Activated CD8-positive, alpha-beta memory T cell treated with anti-CD3 and anti-CD28 coated beads for 1 hour (primary cell): ENCODE results near the gene NFE2L2.
"Not testable (repeated sequence)": the region's sequence is repeated elsewhere in the genome, so short reads cannot be mapped to it uniquely, and the experiment has no call there.

Source experiments
- DNase-seq, 2 donors: peaks; one replicate each; pipeline ENCODE4 v3.0.0-alpha.2; 2020; ENCODE audit warnings: low read depth in 1 of 2; ENCODE audit errors: extremely low read depth in 1 of 2

NFE2L2 gene

DNA sequence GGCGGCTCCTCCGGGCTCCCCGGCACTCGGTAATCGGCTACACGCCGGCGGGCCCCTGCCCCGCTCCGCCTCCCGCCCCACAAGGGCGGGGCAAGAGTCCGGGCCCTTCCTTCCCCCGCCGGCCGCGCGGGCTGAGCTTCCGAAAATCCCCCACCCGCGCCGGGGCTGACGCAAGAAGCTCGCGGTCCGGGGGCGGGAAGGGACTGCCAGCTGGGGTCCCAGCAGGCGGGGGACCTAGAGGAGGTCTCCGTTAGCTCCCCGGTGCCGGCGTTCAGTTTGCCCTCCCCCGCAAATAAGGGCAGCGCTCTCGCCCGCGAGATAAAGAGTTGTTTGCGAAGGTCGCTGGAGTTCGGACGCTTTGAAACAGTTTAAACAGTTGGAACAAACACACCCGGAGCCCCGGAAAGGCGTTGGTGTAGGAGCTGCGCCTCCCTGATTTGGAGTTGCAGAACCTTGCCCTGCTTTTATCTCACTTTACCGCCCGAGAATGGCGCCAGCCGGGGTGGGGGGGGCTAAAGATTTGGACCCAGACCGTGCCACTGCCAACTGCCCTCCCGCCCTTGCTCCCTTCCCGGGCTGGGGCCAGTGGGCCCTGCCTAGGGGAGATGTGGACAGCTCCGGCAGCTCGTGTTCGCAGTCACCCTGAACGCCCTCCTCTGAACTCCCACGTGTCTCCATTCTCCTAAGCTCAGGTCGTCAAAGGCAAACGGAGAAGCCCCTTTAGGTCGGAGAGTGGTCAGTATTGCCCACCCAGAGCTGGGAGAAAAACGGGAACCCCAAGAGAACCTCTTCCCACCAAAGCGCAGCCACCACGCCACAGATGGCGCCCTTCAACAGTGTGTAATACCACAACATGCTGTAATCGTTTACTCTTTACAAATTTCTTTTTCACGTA is at the start of gene NFE2L2:
Gene NFE2L2 (minus strand): TSS at position 35 of the 895 bp plus-strand sequence. CDS start 151 bp downstream, outside the sequence.
- peak; percentile 85 to 93 for DNase-seq

DNA sequence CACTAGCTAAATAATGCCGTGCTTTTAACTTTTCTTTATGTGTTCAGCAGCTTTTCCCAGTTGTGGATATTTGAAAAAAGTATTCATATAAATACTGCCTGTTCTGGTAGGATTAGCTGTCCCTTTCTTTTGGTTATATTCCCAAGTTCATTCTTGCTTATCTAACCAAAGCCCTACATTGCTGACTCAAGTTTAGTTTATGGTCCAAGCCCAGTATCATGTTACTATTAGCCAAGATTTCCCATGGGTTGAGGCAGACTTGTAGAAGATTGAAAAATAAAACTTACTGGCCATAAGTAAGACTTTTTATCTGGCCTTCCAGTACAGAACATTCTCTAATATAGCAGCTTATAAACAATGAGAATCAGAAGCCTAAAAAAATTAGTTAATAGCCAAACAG is 49.7 kb upstream of the NFE2L2 start:
- DNase-seq = no peak

- DNase-seq = no peak
These were observed 48.7 kb upstream of the NFE2L2 start for GRCh38 chr2:177313162-177313781.

- DNase-seq = no peak
These were observed 48.0 kb upstream of the NFE2L2 start for GRCh38 chr2:177312562-177312961.

DNA sequence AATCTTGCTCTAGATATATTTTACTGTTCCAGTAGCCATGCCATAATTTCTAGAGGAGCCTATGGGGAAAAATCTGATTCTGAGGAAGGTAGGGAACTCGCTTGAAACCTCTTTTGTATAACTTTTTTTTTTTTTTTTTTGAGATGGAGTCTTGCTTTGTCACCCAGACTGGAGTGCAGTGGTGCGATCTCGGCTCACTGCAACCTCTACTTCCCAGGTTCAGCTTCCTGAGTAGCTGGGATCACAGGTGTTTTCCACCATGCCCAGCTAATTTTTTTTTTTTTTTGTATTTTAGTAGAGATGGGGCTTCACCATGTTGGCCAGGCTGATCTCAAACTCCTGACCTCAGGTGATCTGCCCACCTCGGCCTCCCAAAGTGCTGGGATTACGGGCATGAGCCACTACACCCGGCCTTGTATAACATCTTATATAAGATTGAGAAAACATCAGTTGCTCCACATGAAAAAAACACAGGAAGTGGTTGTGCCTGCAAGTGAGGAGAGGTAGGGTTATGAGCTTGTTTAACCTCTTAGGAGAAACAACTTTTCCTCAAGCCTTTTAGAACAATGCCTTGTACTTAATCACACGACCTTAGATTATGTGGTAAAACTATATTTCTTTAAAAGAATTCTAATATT is 45.3 kb upstream of the NFE2L2 start:
- DNase-seq = not testable (repeated sequence)

DNA sequence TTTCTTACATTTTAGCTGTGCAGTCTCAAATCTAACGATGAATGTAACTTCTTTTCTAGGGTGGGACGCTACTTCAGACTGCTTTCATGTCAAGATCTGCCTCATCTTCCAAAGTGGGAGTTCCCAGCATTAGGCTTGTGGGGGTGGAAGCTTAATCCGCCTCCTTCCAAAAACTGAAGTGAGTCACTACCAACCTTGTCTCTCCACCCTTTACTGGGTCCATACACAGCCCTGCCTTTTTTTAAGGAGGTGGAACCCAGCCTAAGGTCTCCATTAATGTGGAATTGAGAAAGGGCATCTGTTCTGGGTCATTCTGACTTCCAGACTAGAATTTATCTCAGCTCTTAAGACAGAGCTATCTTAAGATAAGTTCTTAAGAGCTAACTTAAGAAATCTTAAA is 42.0 kb upstream of the NFE2L2 start:
- no peak for DNase-seq

- no peak for DNase-seq
These were observed 39.4 kb upstream of the NFE2L2 start for GRCh38 chr2:177303939-177304338.

DNA sequence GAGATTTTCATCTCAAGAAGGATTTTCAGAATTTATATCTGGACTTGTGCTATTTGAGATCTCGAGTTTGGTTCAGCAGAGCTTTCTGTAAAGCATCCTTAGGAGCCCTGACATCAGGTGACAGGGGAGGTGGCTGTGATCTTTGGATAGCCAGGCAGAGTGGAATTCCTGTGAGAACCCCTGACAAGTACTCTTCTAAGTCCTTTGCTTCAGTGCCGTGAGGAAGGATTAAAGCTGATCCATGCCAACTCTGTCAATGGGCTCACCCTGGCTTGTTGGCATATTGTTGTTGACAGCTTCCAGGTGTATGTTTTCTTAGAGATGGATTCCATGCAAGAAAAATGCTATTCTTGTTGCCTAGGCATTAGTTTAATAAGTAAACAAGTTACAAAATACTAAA is 38.0 kb upstream of the NFE2L2 start:
- DNase-seq = no peak

GRCh38 chr2:177298191-177298590 is 33.7 kb upstream of the NFE2L2 start:
- no peak for DNase-seq

GRCh38 chr2:177296040-177296439 is 31.5 kb upstream of the NFE2L2 start:
- no peak for DNase-seq

GRCh38 chr2:177295484-177295883 is 31.0 kb upstream of the NFE2L2 start:
- no peak for DNase-seq

DNA sequence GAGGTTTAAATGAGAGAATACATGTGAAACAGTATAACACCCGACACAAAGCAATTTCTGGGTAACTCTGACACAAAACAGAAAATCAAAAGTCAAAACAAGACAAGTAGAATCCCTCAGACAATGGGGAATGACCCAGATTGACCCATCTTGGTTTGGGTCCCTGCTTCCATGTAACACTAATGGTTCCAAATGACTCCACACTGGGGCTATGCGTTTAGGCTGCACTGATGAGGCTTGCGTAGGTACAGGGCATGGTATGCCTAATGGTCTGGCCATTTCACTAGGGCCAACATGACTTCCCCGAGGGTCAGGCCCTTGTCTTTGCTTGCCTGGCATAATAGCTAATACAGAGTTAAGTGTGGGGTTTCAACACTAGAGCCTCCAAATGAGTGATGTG is 27.2 kb upstream of the NFE2L2 start:
- no peak for DNase-seq

GRCh38 chr2:177289824-177290628 is 25.5 kb upstream of the NFE2L2 start:
- DNase-seq = no peak

GRCh38 chr2:177287814-177288213 is 23.3 kb upstream of the NFE2L2 start:
- DNase-seq = no peak

- no peak for DNase-seq
These were observed 21.6 kb upstream of the NFE2L2 start for GRCh38 chr2:177285892-177286715.

DNA sequence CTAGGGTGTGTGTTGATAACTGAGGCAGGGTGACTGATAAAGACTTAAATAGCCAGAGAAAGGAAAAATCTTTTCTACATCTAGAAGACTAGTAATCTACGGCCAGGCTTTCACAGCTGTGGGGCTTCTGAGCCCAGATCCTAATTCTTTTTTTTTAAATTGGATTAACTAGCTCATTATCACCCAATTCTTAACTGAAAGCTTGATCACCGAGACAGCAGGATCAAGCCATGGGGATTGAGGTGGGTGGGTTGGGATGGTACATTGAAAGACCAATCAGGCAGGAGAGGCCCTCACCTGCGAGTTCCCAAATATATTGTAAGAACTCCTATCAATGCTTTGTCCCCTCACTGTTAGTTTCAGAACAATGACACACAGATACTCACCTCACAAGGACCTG is 20.0 kb upstream of the NFE2L2 start:
- no peak for DNase-seq

GRCh38 chr2:177283906-177284305 is 19.4 kb upstream of the NFE2L2 start:
- DNase-seq = no peak

DNA sequence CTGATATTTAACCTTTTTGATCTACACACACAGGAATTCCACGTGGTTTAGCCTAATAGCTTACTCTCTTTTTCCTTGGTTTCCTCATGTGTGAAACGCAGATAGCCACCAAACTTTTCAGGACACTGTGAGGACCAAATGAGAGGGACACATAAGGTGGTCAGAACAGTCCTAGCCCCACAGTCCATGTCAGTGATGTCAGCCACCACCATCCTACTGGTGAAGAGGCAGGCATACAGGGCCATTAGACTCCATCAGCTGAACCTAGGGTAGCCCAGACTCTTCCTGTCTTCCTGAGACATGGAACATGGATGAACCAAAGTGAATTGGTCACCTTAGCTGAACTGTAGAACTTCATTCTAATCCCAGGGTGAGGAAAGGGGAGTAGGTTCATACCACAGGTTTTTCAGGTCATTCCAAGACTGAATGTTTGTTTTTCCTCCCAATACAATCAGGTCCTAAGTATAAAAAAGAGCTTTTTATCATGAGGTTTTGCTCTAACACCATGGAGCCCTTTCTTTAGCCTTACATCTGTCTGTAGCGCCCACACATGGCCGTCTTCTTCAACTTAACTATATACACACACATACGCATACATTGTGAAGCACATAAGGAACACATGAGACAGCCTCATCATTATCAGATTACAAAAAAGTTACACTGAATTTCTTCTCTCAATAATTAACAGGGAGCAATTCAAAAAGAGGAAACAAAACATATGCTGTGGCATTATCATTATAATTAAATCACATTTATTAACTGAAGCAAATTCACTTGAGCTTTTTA is 18.5 kb upstream of the NFE2L2 start:
- no peak for DNase-seq

- DNase-seq = no peak
These were observed 17.7 kb upstream of the NFE2L2 start for GRCh38 chr2:177282181-177282641.
